Activated CD4-positive, alpha-beta memory T cell treated with anti-CD3 and anti-CD28 coated beads for 36 hours (primary cell): ENCODE results near the gene ACAA2. TPM values are rescaled to one million over a fixed set of nuclear protein-coding genes. Genes with fewer than 3 reads are reported as not detected.
"Not testable (repeated sequence)": the region's sequence is repeated elsewhere in the genome, so short reads cannot be mapped to it uniquely, and the experiment has no call there.

Source experiments
- CTCF ChIA-PET: fragments of 350-600 bp; sonication (Branson Sonifier 250); formaldehyde crosslinking; loops from one replicate; lab custom pipeline; 2021; ENCODE audit warnings: antibody characterized with exemption, inconsistent platforms; lab: Charles Lee
- POLR2A ChIA-PET: fragments of 350-600 bp; sonication (Branson Sonifier 250); formaldehyde crosslinking; loops from one replicate; lab custom pipeline; 2021; ENCODE audit warnings: antibody characterized with exemption; lab: Charles Lee
- DNase-seq: peaks from one replicate; pipeline ENCODE4 v3.0.0-alpha.2; 2020
- H3K27ac Mint-ChIP-seq: one replicate; pipeline ENCODE4 v1.8.0; 2021; ENCODE audit warnings: mixed read lengths
- H3K27me3 Mint-ChIP-seq: one replicate; pipeline ENCODE4 v1.8.0; 2021; ENCODE audit warnings: mixed read lengths
- H3K36me3 Mint-ChIP-seq: one replicate; pipeline ENCODE4 v1.8.0; 2021; ENCODE audit warnings: mixed read lengths
- H3K4me1 Mint-ChIP-seq: one replicate; pipeline ENCODE4 v1.8.0; 2021; ENCODE audit warnings: low read depth, mixed read lengths
- H3K4me3 Mint-ChIP-seq: one replicate; pipeline ENCODE4 v1.8.0; 2021; ENCODE audit warnings: mild to moderate bottlenecking, mixed read lengths
- H3K9me3 Mint-ChIP-seq: one replicate; pipeline ENCODE4 v1.8.0; 2021; ENCODE audit warnings: mixed read lengths
- intact Hi-C: fragments of 100-400 bp; cut with micrococcal nuclease; formaldehyde crosslinking; loops from one replicate; pipeline ENCODE4 v1.15.1; 2023
- total RNA-seq, 2 experiments: library from RNA; stranded (reverse); gene quantifications; one replicate each; pipeline ENCODE4 v1.2.3, GENCODE V29; 2021

The ACAA2 gene
- total RNA-seq, 2 experiments from 2014 or later, result 77.9 to 78.4 TPM

- CTCF ChIA-PET, result interaction anchor here (0.6 to 0.7 kb wide), 2 partner anchors 17 to 345 kb away, joined by 3 read pairs; no protein-coding TSS in a partner anchor
- POLR2A ChIA-PET, result no interaction called here
- no peaks in the 10 kb centered on the region for H3K9me3 Mint-ChIP-seq
- H3K4me1 Mint-ChIP-seq, result no peaks in the 10 kb centered on the region
- no peaks in the 10 kb centered on the region for H3K36me3 Mint-ChIP-seq
- intact Hi-C loops, result no loop called here
- H3K4me3 Mint-ChIP-seq, result no peak overlapping the region
- no peak for DNase-seq
- no peak overlapping the region for H3K27ac Mint-ChIP-seq
- H3K27me3 Mint-ChIP-seq, result peaks cover 15% of the 10 kb centered on the region
These were observed 30.7 kb upstream of the ACAA2 start for GRCh38 chr18:49843778-49844625.

GRCh38 chr18:49843131-49843530 is 29.8 kb upstream of the ACAA2 start:
- H3K4me1 Mint-ChIP-seq, result no peaks in the 10 kb centered on the region
- H3K9me3 Mint-ChIP-seq, result no peaks in the 10 kb centered on the region
- ChIA-PET POLR2A (no interaction called here), CTCF (no interaction called here)
- no peak overlapping the region for H3K4me3 Mint-ChIP-seq
- no peak overlapping the region for H3K27ac Mint-ChIP-seq
- DNase-seq, result no peak
- H3K36me3 Mint-ChIP-seq, result no peaks in the 10 kb centered on the region
- peaks cover 9% of the 10 kb centered on the region for H3K27me3 Mint-ChIP-seq
- intact Hi-C loops, result no loop called here

- intact Hi-C loops, result no loop called here
- Mint-ChIP-seq H3K9me3 (no peaks in the 10 kb centered on the region), H3K4me1 (no peaks in the 10 kb centered on the region)
These were observed 29.3 kb upstream of the ACAA2 start for GRCh38 chr18:49842656-49843055.

GRCh38 chr18:49841236-49842217 is 28.2 kb upstream of the ACAA2 start:
- intact Hi-C loops, result no loop called here
- ChIA-PET CTCF (interaction anchor here (1.3 kb wide), 1 partner anchor 331 kb away, joined by 6 read pairs; no protein-coding TSS in a partner anchor), POLR2A (interaction anchor here (1.0 kb wide), 1 partner anchor 147 kb away, joined by 4 read pairs; no protein-coding TSS in a partner anchor)
- H3K4me1 Mint-ChIP-seq, result no peaks in the 10 kb centered on the region
- H3K4me3 Mint-ChIP-seq, result no peak overlapping the region
- DNase-seq, result no peak
- peaks cover under 1% of the 10 kb centered on the region for H3K27me3 Mint-ChIP-seq
- H3K9me3 Mint-ChIP-seq, result no peaks in the 10 kb centered on the region
- no peaks in the 10 kb centered on the region for H3K36me3 Mint-ChIP-seq
- no peak overlapping the region for H3K27ac Mint-ChIP-seq

More at GRCh38 chr18:49842656-49843055, 29.3 kb upstream of the ACAA2 start:
- DNase-seq, result no peak
- Mint-ChIP-seq H3K27me3 (peaks cover 5% of the 10 kb centered on the region), H3K27ac (no peak overlapping the region), H3K4me3 (no peak overlapping the region), H3K36me3 (no peaks in the 10 kb centered on the region)
- ChIA-PET POLR2A (no interaction called here), CTCF (no interaction called here)

GRCh38 chr18:49839012-49839411 is 25.7 kb upstream of the ACAA2 start:
- Mint-ChIP-seq H3K27ac (no peak overlapping the region), H3K4me1 (no peaks in the 10 kb centered on the region), H3K27me3 (no peaks in the 10 kb centered on the region), H3K9me3 (no peaks in the 10 kb centered on the region), H3K36me3 (no peaks in the 10 kb centered on the region), H3K4me3 (no peak overlapping the region)
- POLR2A ChIA-PET, result no interaction called here
- CTCF ChIA-PET, result no interaction called here
- intact Hi-C loops, result no loop called here
- DNase-seq, result no peak

- POLR2A ChIA-PET, result no interaction called here
- DNase-seq, result no peak
- H3K36me3 Mint-ChIP-seq, result no peaks in the 10 kb centered on the region
- no peaks in the 10 kb centered on the region for H3K9me3 Mint-ChIP-seq
- H3K27me3 Mint-ChIP-seq, result no peaks in the 10 kb centered on the region
- no peak overlapping the region for H3K27ac Mint-ChIP-seq
- intact Hi-C loops, result no loop called here
- H3K4me3 Mint-ChIP-seq, result no peak overlapping the region
- no peaks in the 10 kb centered on the region for H3K4me1 Mint-ChIP-seq
- CTCF ChIA-PET, result no interaction called here
These were observed 25.0 kb upstream of the ACAA2 start for GRCh38 chr18:49838381-49838780.

GRCh38 chr18:49837889-49838288 is 24.6 kb upstream of the ACAA2 start:
- H3K9me3 Mint-ChIP-seq, result no peaks in the 10 kb centered on the region
- intact Hi-C loops, result no loop called here
- DNase-seq, result no peak
- no peak overlapping the region for H3K27ac Mint-ChIP-seq
- H3K27me3 Mint-ChIP-seq, result no peaks in the 10 kb centered on the region
- H3K4me1 Mint-ChIP-seq, result no peaks in the 10 kb centered on the region
- ChIA-PET CTCF (interaction anchor here (0.6 kb wide), 1 partner anchor 931 kb away, joined by 3 read pairs; no protein-coding TSS in a partner anchor), POLR2A (no interaction called here)
- H3K36me3 Mint-ChIP-seq, result no peaks in the 10 kb centered on the region
- H3K4me3 Mint-ChIP-seq, result no peak overlapping the region

- H3K27ac Mint-ChIP-seq, intact Hi-C loops, H3K36me3 Mint-ChIP-seq, DNase-seq, H3K27me3 Mint-ChIP-seq, H3K4me1 Mint-ChIP-seq, H3K9me3 Mint-ChIP-seq, H3K4me3 Mint-ChIP-seq, POLR2A ChIA-PET: not testable (repeated sequence)
- CTCF ChIA-PET, result interaction anchor here (0.6 kb wide), 1 partner anchor 931 kb away, joined by 3 read pairs; no protein-coding TSS in a partner anchor
These were observed 24.0 kb upstream of the ACAA2 start for GRCh38 chr18:49837316-49837835.

- Mint-ChIP-seq H3K4me1 (no peaks in the 10 kb centered on the region), H3K27ac (no peak overlapping the region), H3K9me3 (no peaks in the 10 kb centered on the region), H3K27me3 (no peaks in the 10 kb centered on the region), H3K36me3 (no peaks in the 10 kb centered on the region), H3K4me3 (no peak overlapping the region)
- intact Hi-C loops, result no loop called here
- no peak for DNase-seq
- ChIA-PET POLR2A (no interaction called here), CTCF (interaction anchor here (1.0 kb wide), 1 partner anchor 23 kb away, joined by 4 read pairs; no protein-coding TSS in a partner anchor)
These were observed 22.1 kb upstream of the ACAA2 start for GRCh38 chr18:49835405-49835804.

GRCh38 chr18:49834258-49834657 is 20.9 kb upstream of the ACAA2 start:
- H3K27ac Mint-ChIP-seq, result no peak overlapping the region
- intact Hi-C loops, result no loop called here
- no peak for DNase-seq
- no peaks in the 10 kb centered on the region for H3K4me1 Mint-ChIP-seq
- H3K9me3 Mint-ChIP-seq, result no peaks in the 10 kb centered on the region
- no peaks in the 10 kb centered on the region for H3K36me3 Mint-ChIP-seq
- POLR2A ChIA-PET, result no interaction called here
- no peaks in the 10 kb centered on the region for H3K27me3 Mint-ChIP-seq
- CTCF ChIA-PET, result interaction anchor here (1.0 to 1.1 kb wide), 2 partner anchors 24 to 25 kb away, joined by 4 to 5 read pairs; no protein-coding TSS in a partner anchor
- H3K4me3 Mint-ChIP-seq, result no peak overlapping the region

- Mint-ChIP-seq H3K4me1 (no peaks in the 10 kb centered on the region), H3K4me3 (no peak overlapping the region), H3K36me3 (no peaks in the 10 kb centered on the region), H3K27me3 (no peaks in the 10 kb centered on the region), H3K27ac (no peak overlapping the region), H3K9me3 (no peaks in the 10 kb centered on the region)
- POLR2A ChIA-PET, result no interaction called here
- CTCF ChIA-PET, result interaction anchor here (1.1 kb wide), 1 partner anchor 25 kb away, joined by 5 read pairs; no protein-coding TSS in a partner anchor
- intact Hi-C loops, result no loop called here
- DNase-seq, result no peak
These were observed 20.5 kb upstream of the ACAA2 start for GRCh38 chr18:49833814-49834213.
